HCT116 (cell line): ENCODE data around the gene AIFM1. TPM values are rescaled to one million over a fixed set of nuclear protein-coding genes. Genes with fewer than 3 reads are reported as not detected.
A peak's percentile ranks its signal among the peaks of the same experiment; 100 is the strongest.

Experiments used
- ATAC-seq: fragments of 200-7000 bp; cut with Tn5 transposase; 2 replicates; pipeline ENCODE4 v1.9.1; 2020; ENCODE audit warnings: mild to moderate bottlenecking, moderate library complexity
- BruUV-seq: library from RNA; stranded (reverse); fragments of 400-500 nt; replicated peaks from 2 replicates; lab custom pipeline; 2021; lab: Mats Ljungman, UMichigan
- CTCF ChIA-PET: fragments of 300-600 bp; sonication (Branson Sonifier 250); formaldehyde crosslinking; loops from one replicate; lab custom pipeline; 2021; ENCODE audit warnings: antibody characterized with exemption; lab: Charles Lee
- POLR2A ChIA-PET: fragments of 300-600, 350-600 bp; sonication (Branson Sonifier 250); formaldehyde crosslinking; loops from one replicate; lab custom pipeline; 2021; ENCODE audit warnings: antibody characterized with exemption; lab: Charles Lee
- RAD21 ChIA-PET, 2 experiments: fragments of 300-600 bp; sonication (Branson Sonifier 250); formaldehyde crosslinking; loops; one replicate each; lab custom pipeline; 2023; ENCODE audit warnings: low total read pairs in 2 of 2; ENCODE audit not compliant: uncharacterized antibody in 2 of 2, unreplicated experiment in 2 of 2, low non-redundant PET in 1 of 2; lab: Charles Lee
- DNase-seq: peaks from one replicate; pipeline ENCODE4 v3.0.0-alpha.2; 2010; ENCODE audit warnings: low read depth, low spot score
- H2AFZ ChIP-seq: fragments of 200-600 bp; shearing (Covaris generic), sonication (generic); 2 replicates; pipeline ENCODE4 v1.6.1; 2017; ENCODE audit warnings: low read depth, mixed run types, mixed read lengths, antibody characterized with exemption, low read length; ENCODE audit not compliant: poor library complexity, severe bottlenecking
- H3K27ac ChIP-seq: 2 replicates; pipeline ENCODE4 v1.5.1; 2012; ENCODE audit warnings: low read depth, low read length
- H3K27me3 ChIP-seq: fragments of 200-600 bp; sonication (generic); 2 replicates; pipeline ENCODE4 v1.6.1; 2016; ENCODE audit warnings: mixed run types, low read length, mixed read lengths; ENCODE audit not compliant: insufficient read depth
- H3K36me3 ChIP-seq, 2 experiments: fragments of 200-500 bp in 1 of 2; fragments of 200-600 bp in 1 of 2; sonication (Bioruptor generic) in 1 of 2; sonication (generic) in 1 of 2; 2 replicates each; pipeline versions ENCODE4 v1.5.1 to v1.6.1; 2014 to 2016; ENCODE audit warnings: low read length in 2 of 2, inconsistent platforms in 1 of 2, mixed read lengths in 1 of 2, mixed run types in 1 of 2; ENCODE audit not compliant: insufficient read depth in 2 of 2, control insufficient read depth in 1 of 2
- H3K4me1 ChIP-seq, 2 experiments: fragments of 200-600 bp in 1 of 2; sonication (generic) in 1 of 2; 2 replicates each; pipeline versions ENCODE4 v1.5.1 to v1.6.1; 2012 to 2017; ENCODE audit warnings: low read length in 2 of 2, inconsistent platforms in 1 of 2, mild to moderate bottlenecking in 1 of 2, mixed read lengths in 1 of 2, mixed run types in 1 of 2, moderate library complexity in 1 of 2; ENCODE audit not compliant: insufficient read depth in 2 of 2, control insufficient read depth in 1 of 2
- H3K4me2 ChIP-seq: fragments of 200-600 bp; sonication (generic); 2 replicates; pipeline ENCODE4 v1.6.1; 2017; ENCODE audit warnings: mixed run types, low read length, mixed read lengths
- H3K4me3 ChIP-seq, 2 experiments: fragments of 200-600 bp in 1 of 2; sonication (generic) in 1 of 2; replicated peaks in 1 of 2; 2 replicates each; pipeline ENCODE4 v1.5.1; 2011 to 2016; ENCODE audit warnings: low read length in 2 of 2, control low read depth in 1 of 2, low read depth in 1 of 2, mild to moderate bottlenecking in 1 of 2, mixed read lengths in 1 of 2, mixed run types in 1 of 2
- H3K79me2 ChIP-seq: fragments of 200-600 bp; sonication (generic); 2 replicates; pipeline ENCODE4 v1.6.1; 2017; ENCODE audit warnings: mild to moderate bottlenecking, mixed run types, low read length, moderate library complexity, mixed read lengths; ENCODE audit not compliant: insufficient read depth
- H3K9ac ChIP-seq: fragments of 200-600 bp; sonication (generic); 2 replicates; pipeline ENCODE4 v1.6.1; 2016; ENCODE audit warnings: low read length, mixed read lengths
- H3K9me2 ChIP-seq: fragments of 200-600 bp; sonication (generic), shearing (Covaris generic); 2 replicates; pipeline ENCODE4 v1.6.1; 2017; ENCODE audit warnings: mixed run types, mild to moderate bottlenecking, moderate library complexity; ENCODE audit not compliant: insufficient read depth
- H3K9me3 ChIP-seq, 2 experiments: fragments of 200-500 bp in 1 of 2; fragments of 200-600 bp in 1 of 2; sonication (Bioruptor generic) in 1 of 2; sonication (generic) in 1 of 2; 2 replicates each; pipeline ENCODE4 v1.6.1; 2014 to 2017; ENCODE audit warnings: low read length in 2 of 2, mixed read lengths in 2 of 2, inconsistent platforms in 1 of 2, low read depth in 1 of 2, mild to moderate bottlenecking in 1 of 2, mixed run types in 1 of 2, moderate library complexity in 1 of 2; ENCODE audit not compliant: control insufficient read depth in 1 of 2, insufficient read depth in 1 of 2
- H4K20me1 ChIP-seq: fragments of 200-600 bp; sonication (generic), shearing (Covaris generic); 2 replicates; pipeline ENCODE4 v1.6.1; 2017; ENCODE audit warnings: mixed run types, mild to moderate bottlenecking, moderate library complexity; ENCODE audit not compliant: insufficient read depth
- FOSL1 ChIP-seq: IDR thresholded peaks from 2 replicates; pipeline ENCODE4 v1.6.1; 2012; ENCODE audit warnings: low read depth
- POLR2A ChIP-seq: IDR thresholded peaks from 2 replicates; pipeline ENCODE4 v1.7.0; 2011; ENCODE audit warnings: borderline replicate concordance; ENCODE audit not compliant: insufficient read depth, insufficient read length; ENCODE audit errors: extremely low read depth
- SP1 ChIP-seq: IDR thresholded peaks from 2 replicates; pipeline ENCODE4 v1.6.1; 2012; ENCODE audit warnings: low read depth
- TCF7L2 ChIP-seq: IDR thresholded peaks from 2 replicates; pipeline ENCODE4 v1.7.0; 2011; ENCODE audit warnings: borderline replicate concordance, inconsistent platforms; ENCODE audit not compliant: insufficient read depth, insufficient read length; ENCODE audit errors: extremely low read depth
- YY1 ChIP-seq: IDR thresholded peaks from 2 replicates; pipeline ENCODE4 v1.6.1; 2011; ENCODE audit warnings: low read length, low read depth, moderate library complexity, mild to moderate bottlenecking; ENCODE audit not compliant: insufficient replicate concordance; ENCODE audit errors: extremely low read depth
- ZFX ChIP-seq: fragments of 450-650 bp; IDR thresholded peaks from 2 replicates; pipeline ENCODE4 v1.6.1; 2017
- intact Hi-C: fragments of 100-400 bp; cut with micrococcal nuclease; formaldehyde crosslinking; loops from 2 replicates; pipeline ENCODE4 v1.10.0; 2022
- total RNA-seq: library from RNA; stranded (reverse); gene quantifications from one replicate; pipeline ENCODE4 v1.2.1, GENCODE V29; 2021; ENCODE audit not compliant: unreplicated experiment

AIFM1 gene
- total RNA-seq, 1 experiment from 2014 or later: 50.0 TPM

GRCh38 chrX:130109429-130110378 is 55.9 kb downstream of the AIFM1 start:
- H3K9me3 ChIP-seq: no peaks in the 10 kb centered on the region
- no peak for TF ChIP-seq YY1
- TF ChIP-seq TCF7L2: no peak
- no peak for TF ChIP-seq FOSL1
- peak; percentile 42; the same call in 1 of the 2 replicates for TF ChIP-seq ZFX
- TF ChIP-seq POLR2A: no peak
- no peak for TF ChIP-seq SP1
- TF ChIP-seq, all 23 proteins: peak for 1
- intact Hi-C loops: loop anchor here (1.0 kb wide), 1 partner anchor 57 kb away; no protein-coding TSS in a partner anchor
- Histone ChIP-seq H3K79me2 (peaks cover 46% of the 10 kb centered on the region), H3K9ac (peak overlapping the region; percentile 77), H2AFZ (no peak overlapping the region), H3K4me2 (peak overlapping the region; percentile 89), H3K36me3 (no peaks in the 10 kb centered on the region), H3K27me3 (no peaks in the 10 kb centered on the region), H3K27ac (peak overlapping the region; percentile 90), H3K4me3 (peak overlapping the region; percentile 57 to 62), H3K4me1 (peaks cover 16 to 45% of the 10 kb centered on the region in 2 experiments), H3K9me2 (no peaks in the 10 kb centered on the region), H4K20me1 (no peaks in the 10 kb centered on the region)
- no TSS peak for BruUV-seq
- DNase-seq: no peak
- ChIA-PET CTCF (no interaction called here), POLR2A (interaction anchor here (1.0 kb wide), 1 partner anchor 21 kb away, joined by 4 read pairs; no protein-coding TSS in a partner anchor), RAD21 (no interaction called here)
- 0 out of 2 replicates have a peak, but pooled peaks have one; percentile 0 for ATAC-seq
